Superior temporal gyrus (tissue), 1 donor: ENCODE results near the gene MIF4GD.
"Not testable (repeated sequence)": the region's sequence is repeated elsewhere in the genome, so short reads cannot be mapped to it uniquely, and the experiment has no call there.

Experiments
- DNase-seq: peaks from one replicate; pipeline ENCODE4 v3.0.0-alpha.2; 2016; ENCODE audit errors: extremely low spot score

The MIF4GD gene

GRCh38 chr17:75260641-75261335 lies 10.2 kb downstream of the MIF4GD start:
- DNase-seq, result no peak

- DNase-seq, result not testable (repeated sequence)
These were observed 13.8 kb downstream of the MIF4GD start for GRCh38 chr17:75257228-75257627.

GRCh38 chr17:75255954-75256698 lies 14.9 kb downstream of the MIF4GD start:
- not testable (repeated sequence) for DNase-seq

GRCh38 chr17:75252039-75252816 lies 18.8 kb downstream of the MIF4GD start:
- DNase-seq, result no peak

GRCh38 chr17:75250009-75250471 lies 21.0 kb downstream of the MIF4GD start:
- peak; percentile 37 for DNase-seq

- no peak for DNase-seq
These were observed 21.5 kb downstream of the MIF4GD start for GRCh38 chr17:75249564-75249963.

- no peak for DNase-seq
These were observed 24.6 kb downstream of the MIF4GD start for GRCh38 chr17:75246404-75246803.

GRCh38 chr17:75245011-75245410 lies 26.0 kb downstream of the MIF4GD start:
- DNase-seq, result no peak

- DNase-seq, result no peak
These were observed 26.7 kb downstream of the MIF4GD start for GRCh38 chr17:75244133-75244866.

- DNase-seq, result no peak
These were observed 28.5 kb downstream of the MIF4GD start for GRCh38 chr17:75242461-75243042.

- no peak for DNase-seq
These were observed 29.0 kb downstream of the MIF4GD start for GRCh38 chr17:75241996-75242460.

- no peak for DNase-seq
These were observed 29.5 kb downstream of the MIF4GD start for GRCh38 chr17:75241502-75241901.

- DNase-seq, result no peak
These were observed 29.9 kb downstream of the MIF4GD start for GRCh38 chr17:75241143-75241430.

GRCh38 chr17:75240394-75241142 lies 30.5 kb downstream of the MIF4GD start:
- peak; percentile 49 for DNase-seq

- no peak for DNase-seq
These were observed 31.1 kb downstream of the MIF4GD start for GRCh38 chr17:75239778-75240393.

- DNase-seq, result no peak
These were observed 31.8 kb downstream of the MIF4GD start for GRCh38 chr17:75239214-75239613.

GRCh38 chr17:75238684-75239191 lies 32.3 kb downstream of the MIF4GD start:
- peak; percentile 75 for DNase-seq

GRCh38 chr17:75238020-75238580 lies 32.9 kb downstream of the MIF4GD start:
- no peak for DNase-seq
